Measurements from ENCODE around the gene SERINC2.

Gene SERINC2

DNA sequence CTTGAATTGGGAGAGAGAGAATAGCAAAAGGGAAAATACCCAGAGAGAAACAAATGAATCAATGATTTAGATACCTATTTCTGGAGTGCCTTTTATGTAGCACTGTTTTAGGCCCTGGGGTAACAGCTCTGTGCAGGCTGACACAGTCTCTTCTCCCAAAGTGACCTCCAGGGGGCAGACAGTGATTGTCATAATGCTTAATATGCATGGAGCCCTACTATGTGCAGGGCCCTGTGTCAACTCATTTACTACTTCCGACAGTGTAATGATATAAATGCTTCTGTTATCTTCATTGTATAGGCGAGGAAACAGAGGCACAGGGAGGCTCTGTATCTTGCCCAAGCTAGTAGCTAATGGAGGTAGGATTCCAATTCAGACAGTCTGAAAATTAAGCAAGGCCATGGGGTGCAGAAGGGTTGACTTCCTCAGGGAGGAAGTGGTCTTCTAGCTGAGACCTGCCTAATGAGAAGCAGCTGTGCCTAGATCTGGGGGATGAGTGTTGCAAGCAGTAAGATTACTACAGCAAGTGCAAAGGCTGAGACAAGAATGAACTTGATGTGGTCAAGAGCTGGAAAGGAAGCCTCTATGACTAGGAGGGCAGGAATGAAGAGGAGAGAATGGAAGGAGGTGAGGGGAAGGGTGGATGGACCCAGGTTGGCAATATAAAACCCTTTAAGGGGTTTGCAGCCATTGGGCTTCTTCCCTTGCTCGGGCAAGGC is 16.2 kb upstream of the SERINC2 start:
- H3K4me3 ChIP-seq (ENCODE audit: low read depth, low read length): no peak overlapping the region
- no peak for DNase-seq (ENCODE audit: low read depth, low spot score)
- TF ChIP-seq, protein P1, sequence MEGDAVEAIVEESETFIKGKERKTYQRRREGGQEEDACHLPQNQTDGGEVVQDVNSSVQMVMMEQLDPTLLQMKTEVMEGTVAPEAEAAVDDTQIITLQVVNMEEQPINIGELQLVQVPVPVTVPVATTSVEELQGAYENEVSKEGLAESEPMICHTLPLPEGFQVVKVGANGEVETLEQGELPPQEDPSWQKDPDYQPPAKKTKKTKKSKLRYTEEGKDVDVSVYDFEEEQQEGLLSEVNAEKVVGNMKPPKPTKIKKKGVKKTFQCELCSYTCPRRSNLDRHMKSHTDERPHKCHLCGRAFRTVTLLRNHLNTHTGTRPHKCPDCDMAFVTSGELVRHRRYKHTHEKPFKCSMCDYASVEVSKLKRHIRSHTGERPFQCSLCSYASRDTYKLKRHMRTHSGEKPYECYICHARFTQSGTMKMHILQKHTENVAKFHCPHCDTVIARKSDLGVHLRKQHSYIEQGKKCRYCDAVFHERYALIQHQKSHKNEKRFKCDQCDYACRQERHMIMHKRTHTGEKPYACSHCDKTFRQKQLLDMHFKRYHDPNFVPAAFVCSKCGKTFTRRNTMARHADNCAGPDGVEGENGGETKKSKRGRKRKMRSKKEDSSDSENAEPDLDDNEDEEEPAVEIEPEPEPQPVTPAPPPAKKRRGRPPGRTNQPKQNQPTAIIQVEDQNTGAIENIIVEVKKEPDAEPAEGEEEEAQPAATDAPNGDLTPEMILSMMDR (IDR thresholded peaks at IDR 0.05; ENCODE audit: low read depth, low read length): peak; percentile 42
- in situ Hi-C loops (cut with HindIII; ENCODE audit: low sequenced_read_pairs): no loop called here

DNA sequence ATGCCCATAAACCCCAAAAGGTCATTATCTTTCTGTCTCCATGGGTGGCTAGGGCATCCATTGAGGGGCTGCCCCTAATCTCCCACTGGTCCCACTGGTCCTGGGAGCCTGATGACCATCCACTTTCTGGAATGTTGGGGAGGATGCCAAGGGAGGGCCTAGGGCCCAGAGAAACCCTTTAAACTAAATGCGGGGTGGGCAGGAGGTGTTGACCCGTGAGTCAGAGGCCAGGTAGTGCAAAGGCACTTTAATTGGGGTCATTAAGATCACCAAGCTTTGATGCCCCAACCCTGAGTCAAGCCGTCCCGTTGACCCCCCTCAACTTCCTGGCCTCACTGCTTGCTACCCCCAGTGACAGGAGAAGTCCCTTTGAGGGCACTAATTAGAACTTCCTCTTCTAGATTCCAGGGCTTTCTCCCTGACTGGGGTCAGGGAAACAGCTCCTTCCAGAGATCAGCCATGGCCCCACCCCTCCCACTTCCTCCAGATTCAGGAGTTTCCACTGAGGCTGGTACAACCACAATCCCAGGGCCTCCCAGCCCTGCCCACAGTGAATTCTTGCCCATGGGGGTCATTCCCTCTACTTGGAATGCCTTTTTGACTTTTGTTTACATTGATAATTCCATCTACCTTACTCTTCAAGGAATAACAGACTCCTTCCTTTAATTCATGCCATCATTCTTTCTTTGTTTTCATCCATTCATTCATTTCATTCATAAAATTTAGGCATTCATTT is 15.5 kb upstream of the SERINC2 start:
- in situ Hi-C loops (cut with HindIII; ENCODE audit: low sequenced_read_pairs): no loop called here
- TF ChIP-seq, protein P1 (IDR thresholded peaks at IDR 0.05; ENCODE audit: low read depth, low read length): no peak
- H3K4me3 ChIP-seq (ENCODE audit: low read depth, low read length): no peak overlapping the region
- no peak for DNase-seq (ENCODE audit: low read depth, low spot score)

DNA sequence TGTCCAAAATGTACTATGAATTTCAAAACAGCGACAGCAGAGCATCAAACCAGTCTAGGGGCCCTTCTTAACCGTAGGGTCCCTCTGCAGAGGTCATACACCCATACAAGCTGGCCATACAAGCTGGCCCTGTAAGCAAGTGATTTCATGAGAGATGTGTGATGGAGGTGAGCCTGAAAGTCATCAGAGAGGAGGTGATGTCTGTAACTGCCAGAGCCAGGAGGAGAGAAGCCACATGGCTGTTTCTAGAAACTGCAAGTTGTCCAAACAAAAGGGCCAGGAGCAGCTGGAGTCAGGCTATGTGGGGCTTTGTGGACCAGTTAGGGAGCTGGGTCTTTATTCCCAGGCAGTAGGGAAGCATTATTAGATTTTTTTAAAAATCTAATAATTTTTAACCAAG is 14.8 kb upstream of the SERINC2 start:
- no peak overlapping the region for H3K4me3 ChIP-seq (ENCODE audit: low read depth, low read length)

DNA sequence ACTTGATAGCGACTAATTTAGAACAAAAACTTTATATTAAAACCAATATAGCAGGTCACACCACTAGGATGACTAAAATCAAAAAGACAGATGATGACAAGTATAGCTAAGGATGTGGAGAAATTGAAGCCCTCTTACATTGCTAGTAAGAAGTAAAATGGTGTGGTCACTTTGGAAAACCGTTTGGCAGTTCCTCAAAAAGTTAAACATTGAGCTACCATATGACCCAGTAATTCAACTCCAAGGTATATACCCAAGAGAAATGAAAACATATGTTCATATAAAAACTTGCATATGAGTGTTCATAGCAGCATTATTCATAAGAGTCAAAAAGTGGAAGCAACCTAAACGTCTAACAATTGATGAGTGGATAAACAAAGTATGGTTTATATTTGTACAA is 13.0 kb upstream of the SERINC2 start:
- no peak for DNase-seq (ENCODE audit: low read depth, low spot score)
- in situ Hi-C loops (cut with HindIII; ENCODE audit: low sequenced_read_pairs): no loop called here
- TF ChIP-seq, protein P1 (IDR thresholded peaks at IDR 0.05; ENCODE audit: low read depth, low read length): no peak
- H3K4me3 ChIP-seq (ENCODE audit: low read depth, low read length): no peak overlapping the region

More for the DNA sequence above, 14.8 kb upstream of the SERINC2 start:
- no peak for DNase-seq (ENCODE audit: low read depth, low spot score)
- in situ Hi-C loops (cut with HindIII; ENCODE audit: low sequenced_read_pairs): no loop called here
- TF ChIP-seq, protein P1 (IDR thresholded peaks at IDR 0.05; ENCODE audit: low read depth, low read length): no peak

DNA sequence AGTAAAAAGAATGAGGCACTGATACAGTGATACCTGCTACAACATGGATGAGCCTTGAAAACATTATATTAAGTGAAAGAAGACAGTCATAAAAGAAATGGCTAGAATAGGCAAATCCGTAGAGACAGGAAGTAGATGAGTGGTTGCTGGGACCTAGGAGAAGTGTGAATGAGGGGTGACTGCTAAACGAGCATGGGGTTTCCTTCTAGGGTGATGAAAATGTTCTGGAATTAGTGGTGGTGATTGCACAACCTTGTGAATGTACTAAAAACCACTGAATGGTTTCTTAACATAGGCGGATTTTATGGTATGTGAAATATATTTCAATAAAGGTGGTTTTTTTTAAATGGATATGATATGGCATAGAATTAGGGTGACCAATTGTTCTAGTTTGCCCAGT is 12.6 kb upstream of the SERINC2 start:
- in situ Hi-C loops (cut with HindIII; ENCODE audit: low sequenced_read_pairs): no loop called here
- no peak overlapping the region for H3K4me3 ChIP-seq (ENCODE audit: low read depth, low read length)
- TF ChIP-seq, protein P1 (IDR thresholded peaks at IDR 0.05; ENCODE audit: low read depth, low read length): no peak
- DNase-seq (ENCODE audit: low read depth, low spot score): no peak

DNA sequence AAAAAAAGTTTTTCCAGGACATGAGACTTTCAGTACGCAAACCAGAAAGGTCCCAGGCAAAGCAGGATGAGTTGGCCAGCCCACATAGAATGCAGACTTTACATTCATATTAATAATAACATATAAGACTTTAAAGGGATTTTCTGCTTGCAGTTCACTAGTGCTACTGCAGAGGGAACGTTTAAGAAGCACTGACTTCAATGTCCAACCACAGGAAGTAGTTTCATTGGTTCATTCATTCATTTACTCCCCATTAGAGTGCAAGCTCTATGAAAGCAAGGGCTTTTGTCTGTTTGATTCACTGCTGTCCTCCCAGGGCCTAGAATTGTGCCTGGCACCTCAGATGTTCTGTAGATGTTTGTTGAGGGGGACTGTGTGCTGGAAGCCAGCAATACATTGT is 11.8 kb upstream of the SERINC2 start:
- TF ChIP-seq, protein P1 (IDR thresholded peaks at IDR 0.05; ENCODE audit: low read depth, low read length): peak; percentile 10
- DNase-seq (ENCODE audit: low read depth, low spot score): no peak
- H3K4me3 ChIP-seq (ENCODE audit: low read depth, low read length): no peak overlapping the region
- in situ Hi-C loops (cut with HindIII; ENCODE audit: low sequenced_read_pairs): no loop called here

Data from astrocyte of the spinal cord (primary cell).